DOHH2 (cell line): ENCODE results near the gene ORC3.

Experiments
- CTCF ChIP-seq: fragments of 200-600 bp; sonication (generic); IDR thresholded peaks from one replicate; pipeline ENCODE4 v1.5.1; 2014; ENCODE audit warnings: antibody characterized with exemption, mild to moderate bottlenecking, low read depth, low read length; ENCODE audit not compliant: poor library complexity, severe bottlenecking
- EZH2phosphoT487 ChIP-seq: fragments of 200-600 bp; sonication (generic); IDR thresholded peaks from 2 replicates; pipeline ENCODE4 v1.6.1; 2017; ENCODE audit warnings: borderline replicate concordance, mild to moderate bottlenecking, antibody characterized with exemption, low read length, moderate library complexity, mixed read lengths

- TF ChIP-seq CTCF (no peak), EZH2phosphoT487 (no peak)
These were observed 514 bp downstream of the ORC3 start for GRCh38 chr6:87590417-87590880.
